GM18499 (cell line): ENCODE results near the gene HIPK2.
"Not testable (repeated sequence)": the region's sequence is repeated elsewhere in the genome, so short reads cannot be mapped to it uniquely, and the experiment has no call there.

Experiments used
- ATAC-seq: cut with Tn5 transposase; IDR thresholded peaks from one replicate; pipeline ENCODE4 v1.9.1; 2021; ENCODE audit warnings: moderate number of reproducible peaks; ENCODE audit not compliant: insufficient read depth, unreplicated experiment

Gene HIPK2

DNA sequence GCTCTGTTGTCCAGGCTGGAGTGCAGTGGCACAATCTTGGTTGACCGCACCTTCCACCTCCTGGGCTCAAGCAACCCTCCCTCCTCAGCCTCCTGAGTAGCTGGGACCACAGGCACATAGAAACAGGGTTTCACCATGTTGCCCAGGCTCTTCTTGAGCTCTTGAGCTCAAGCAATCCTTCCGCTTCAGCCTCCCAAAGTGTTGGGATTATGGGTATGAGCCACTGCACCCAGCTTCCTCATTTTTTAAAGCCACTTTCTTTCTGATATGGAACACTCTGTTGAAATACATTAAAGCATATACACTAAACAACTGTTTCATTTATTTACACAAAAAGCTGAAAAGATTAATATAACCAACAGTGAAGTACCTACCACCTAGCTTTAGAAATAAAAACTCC, 137.1 kb downstream of the HIPK2 start:
- ATAC-seq, result no peak

DNA sequence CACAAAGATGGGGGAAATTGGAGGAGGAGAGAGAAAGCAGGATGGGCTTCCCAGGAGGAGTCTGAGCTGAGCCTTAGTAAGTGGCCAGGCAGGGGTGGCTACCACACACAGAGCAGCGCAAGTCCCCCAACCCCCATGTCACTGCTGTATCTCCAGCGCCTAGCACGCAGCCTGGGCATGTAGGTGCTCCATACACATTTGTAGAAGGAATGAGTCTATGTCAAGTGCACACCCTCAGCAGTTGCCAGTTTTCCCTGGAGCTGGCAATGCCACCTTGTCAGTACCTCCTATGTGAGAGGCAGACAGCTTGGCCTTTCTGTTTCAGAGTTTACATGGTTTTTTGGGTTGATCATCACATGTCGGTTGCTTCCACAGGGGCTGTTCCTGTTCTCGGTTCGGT, 138.2 kb downstream of the HIPK2 start:
- ATAC-seq, result no peak

DNA sequence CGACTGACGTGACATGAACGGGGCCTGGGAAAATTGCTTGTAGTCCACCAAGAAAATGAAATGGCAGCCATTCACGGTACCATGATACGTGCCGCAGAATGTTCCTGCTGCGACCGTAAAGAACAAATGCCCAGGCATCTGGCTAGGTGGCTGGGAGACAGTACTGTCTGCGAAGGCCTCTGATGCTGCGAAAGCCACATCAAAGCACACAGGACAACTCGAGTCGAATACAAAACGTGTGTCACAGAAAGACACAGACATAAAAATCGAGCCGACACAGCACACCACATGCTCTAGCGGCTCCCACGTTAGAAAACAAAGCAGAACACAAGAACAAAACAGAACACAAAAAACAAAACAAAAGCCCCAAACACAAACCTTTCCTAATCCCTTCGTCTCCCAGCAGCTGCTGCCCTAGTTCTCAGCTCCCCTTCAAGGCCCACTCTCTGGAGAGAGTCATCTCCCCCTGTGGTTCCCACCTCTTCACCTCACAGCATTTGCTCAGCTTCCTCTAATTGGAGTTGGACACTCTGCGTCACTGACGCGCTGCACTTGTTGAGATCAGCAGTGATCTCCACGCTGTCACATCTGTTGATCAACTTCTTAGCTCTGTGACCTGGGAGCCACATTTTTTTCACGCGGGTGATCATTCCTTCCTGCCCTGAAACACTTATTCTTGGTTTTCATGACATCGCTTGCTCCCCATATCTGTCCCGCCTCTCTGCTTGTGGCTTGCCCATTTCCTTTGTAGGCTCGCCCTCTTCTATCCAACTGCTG, 142.1 kb downstream of the HIPK2 start:
- no peak for ATAC-seq

DNA sequence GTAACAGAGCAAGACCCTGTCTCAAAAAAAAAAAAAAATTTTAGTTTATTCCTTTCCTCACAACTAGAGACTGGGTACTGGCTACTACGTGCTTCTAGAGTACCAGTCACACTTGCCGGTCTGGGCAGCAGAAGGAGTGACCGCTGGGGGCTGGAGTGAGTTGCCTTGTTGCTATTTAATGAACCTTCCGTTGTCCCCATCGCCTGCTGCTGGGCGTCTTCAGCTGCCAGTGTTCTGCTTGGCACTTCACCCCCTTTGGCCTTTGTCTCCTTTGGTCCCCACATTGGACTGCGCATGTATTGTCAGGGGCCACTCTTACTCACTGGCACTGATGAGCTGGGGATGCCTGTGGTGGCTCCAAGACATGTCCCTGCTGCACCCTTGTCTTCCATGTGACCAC, 143.7 kb downstream of the HIPK2 start:
- ATAC-seq, result no peak

DNA sequence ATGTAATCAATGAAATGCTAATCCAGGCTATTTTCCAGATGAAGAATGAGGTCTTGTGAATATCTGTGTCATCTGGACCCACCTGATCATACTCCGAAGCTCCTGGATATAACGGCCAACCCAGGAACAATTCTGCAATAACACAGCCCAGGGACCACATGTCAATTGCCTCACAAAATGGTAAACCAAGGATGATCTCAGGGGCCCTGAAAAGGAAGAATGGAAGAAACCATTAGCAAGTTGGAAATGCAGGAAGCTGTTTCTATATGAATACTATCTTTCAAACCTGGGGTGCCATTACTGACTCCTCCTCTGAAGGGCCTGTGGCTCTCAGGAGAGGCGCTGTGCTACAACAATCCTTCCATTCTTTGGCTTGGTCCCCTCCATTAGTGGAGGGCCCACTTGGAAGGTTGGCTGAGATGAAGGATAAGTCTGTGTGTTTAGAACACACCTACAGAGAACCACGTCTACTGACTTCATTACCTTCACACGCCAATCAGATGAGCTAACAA, 146.2 kb downstream of the HIPK2 start:
- no peak for ATAC-seq

DNA sequence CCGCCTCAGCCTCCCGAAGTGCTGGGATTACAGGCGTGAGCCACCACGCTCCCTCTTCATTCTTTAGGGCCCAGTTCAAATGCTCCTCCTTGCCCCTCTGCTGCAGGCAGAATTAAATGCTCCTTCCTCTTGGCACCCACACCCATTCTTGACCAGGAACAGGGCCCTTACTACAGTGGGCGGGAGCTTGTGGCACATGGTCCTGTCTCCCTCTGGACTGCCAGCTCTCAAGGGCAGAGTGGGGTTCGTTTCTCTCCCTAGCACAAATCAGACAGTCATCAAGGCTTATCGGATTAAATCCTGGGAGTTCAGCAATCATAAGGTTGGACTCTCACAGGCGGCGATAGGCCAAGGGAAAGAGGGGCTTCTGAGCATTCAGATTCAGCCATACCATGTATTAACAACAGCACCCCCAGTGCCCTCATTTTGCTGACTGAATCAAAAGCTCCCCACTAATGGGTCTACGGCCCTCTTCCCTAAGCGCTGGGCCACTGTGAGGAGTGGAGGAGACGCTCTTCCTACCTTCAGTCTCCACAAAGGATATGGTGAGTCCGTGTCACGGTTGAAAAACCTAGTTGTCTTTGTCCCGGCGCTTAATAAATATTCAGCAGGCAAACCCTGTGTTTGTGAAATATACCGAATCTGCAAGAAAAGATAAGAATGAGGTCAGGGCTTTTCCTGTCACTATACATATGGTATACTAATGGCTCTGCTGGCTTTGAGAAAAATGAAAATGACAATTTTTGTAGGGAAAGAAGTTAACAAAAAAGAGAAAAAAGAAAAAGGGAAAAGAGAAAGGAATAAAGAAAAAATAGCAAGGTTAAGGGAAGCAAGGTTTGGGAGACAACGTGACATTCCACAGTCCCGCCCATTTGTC, 146.9 kb downstream of the HIPK2 start:
- ATAC-seq, result no peak

DNA sequence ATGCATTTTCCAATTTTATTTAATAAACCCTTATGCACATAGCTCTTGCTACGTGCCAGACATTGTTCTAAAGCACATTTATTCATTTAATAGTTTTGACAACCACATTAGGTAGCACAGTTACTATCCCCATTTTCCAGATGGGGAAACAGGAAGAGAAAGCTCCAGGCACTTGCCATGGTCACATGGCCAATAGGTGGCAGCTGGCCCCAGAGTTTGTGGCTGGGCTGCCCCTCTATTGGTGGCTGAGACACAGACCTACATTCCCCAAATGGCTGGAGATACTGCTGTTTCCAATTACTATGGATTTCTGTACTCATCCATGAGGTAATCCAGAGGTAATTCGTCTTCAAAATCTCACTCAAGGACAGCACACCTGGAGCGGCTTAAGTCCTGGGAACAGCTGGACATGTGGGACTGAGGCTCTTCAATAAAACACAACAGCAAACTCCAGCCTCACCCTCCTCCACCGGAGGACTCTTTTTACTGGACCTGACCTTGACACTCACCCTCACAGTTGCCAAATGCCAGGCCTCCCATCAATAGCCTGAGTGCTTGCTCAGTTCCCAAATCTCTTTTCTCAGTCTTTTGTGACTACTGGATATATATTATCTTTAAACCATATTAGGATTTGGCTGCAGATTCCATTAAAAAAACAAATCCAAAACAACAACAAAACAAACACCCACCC, 148.3 kb downstream of the HIPK2 start:
- no peak for ATAC-seq

DNA sequence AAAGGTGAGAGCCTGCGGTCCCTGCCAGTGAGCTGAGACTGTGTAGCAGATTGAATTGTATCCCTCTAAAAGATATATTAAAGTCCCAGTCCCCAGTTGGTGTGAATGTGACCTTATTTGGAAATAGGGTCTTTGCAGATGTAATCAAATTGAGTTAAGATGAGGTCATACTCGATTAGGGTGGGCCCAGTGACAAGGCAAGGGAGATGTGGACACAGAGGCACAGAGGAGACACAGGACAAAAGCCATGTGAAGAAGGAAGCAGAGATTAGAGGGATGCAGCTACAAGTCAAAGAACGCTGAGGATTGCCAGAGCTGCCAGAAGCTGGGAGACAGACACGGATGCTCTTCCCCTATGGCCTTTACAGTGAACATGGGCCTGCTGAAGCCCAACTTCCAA, 150.0 kb downstream of the HIPK2 start:
- no peak for ATAC-seq

DNA sequence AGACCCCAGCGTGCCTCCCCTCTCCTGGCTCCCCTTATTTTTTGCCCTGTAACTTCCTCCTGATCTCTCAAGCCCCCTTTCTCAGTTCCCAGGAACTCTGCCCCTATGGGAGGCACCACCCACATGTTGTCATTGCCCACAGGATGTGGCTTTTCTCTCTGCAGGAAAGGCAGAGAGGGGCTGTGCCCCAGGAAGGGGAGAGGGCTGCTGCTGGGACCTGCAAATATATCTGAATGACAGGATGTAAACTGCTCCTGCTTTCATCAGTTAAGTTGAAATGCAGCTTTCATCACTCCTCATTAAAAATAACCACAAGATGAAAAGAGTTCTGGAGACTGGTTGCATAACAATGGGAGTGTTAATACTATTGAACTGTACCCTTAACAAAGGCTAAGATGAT, 151.0 kb downstream of the HIPK2 start:
- ATAC-seq, result no peak

DNA sequence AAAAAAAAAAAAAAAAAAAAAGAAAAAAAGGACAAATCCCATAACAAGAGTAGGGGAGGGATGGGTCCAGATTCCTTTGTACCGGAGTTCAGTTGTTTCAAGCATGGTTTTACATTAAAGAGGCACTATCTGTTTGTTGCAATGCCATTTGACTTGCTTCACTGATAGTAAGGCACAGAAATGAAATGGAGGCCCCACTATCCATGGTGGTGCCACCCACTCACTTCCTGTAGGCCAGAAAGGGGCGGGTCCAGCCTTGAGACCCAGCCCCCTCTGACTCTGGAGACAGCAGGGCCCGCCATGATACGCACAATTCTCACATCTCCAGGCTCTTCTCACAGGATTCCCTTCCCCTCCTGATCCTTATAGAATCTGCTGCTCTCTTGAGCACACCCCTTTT, 154.3 kb downstream of the HIPK2 start:
- no peak for ATAC-seq

DNA sequence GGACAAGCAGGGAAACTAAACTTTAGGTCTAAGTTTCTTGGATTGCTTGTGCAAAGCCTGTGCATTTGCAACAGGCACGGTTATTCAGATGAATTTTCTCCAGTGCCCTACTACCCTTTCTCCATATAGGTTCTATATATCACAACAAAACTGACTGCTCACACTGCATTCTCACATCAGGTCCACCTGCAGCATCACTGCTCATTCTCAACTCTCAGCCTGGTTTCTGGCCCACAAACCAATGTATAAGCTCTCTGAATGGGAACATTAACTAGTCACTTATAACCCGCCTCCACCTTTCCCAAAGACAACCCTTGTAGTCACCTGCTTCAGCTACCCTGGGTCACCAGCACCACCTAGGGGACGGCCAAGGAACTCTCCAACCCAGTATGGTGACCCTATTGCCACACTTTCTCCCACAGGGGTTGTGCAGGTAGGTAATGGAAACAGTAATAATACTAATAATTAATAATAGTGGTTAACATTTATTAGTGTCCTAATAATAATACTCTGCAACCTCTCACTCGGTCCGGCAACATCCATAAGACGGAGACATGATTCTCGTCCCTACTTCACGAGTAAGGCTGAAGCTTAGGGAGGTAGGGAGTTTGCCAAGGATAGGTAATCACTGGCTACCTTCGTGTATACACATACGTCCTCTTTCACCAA, 157.0 kb downstream of the HIPK2 start:
- ATAC-seq, result no peak

DNA sequence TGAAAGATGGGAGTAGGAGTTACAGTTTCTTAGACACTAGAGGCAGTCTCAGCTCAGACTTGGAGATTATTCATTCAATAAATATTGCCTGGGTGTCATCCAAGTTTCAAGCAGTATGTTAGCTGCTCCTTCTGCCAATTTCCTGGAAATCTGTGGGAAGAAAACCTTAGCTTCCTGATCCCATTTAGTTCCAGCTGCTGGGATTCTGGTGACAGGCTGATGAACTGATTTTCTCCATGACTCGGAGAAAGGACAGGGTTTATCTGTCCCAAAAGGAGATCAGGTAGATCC, 158.5 kb downstream of the HIPK2 start:
- no peak for ATAC-seq

DNA sequence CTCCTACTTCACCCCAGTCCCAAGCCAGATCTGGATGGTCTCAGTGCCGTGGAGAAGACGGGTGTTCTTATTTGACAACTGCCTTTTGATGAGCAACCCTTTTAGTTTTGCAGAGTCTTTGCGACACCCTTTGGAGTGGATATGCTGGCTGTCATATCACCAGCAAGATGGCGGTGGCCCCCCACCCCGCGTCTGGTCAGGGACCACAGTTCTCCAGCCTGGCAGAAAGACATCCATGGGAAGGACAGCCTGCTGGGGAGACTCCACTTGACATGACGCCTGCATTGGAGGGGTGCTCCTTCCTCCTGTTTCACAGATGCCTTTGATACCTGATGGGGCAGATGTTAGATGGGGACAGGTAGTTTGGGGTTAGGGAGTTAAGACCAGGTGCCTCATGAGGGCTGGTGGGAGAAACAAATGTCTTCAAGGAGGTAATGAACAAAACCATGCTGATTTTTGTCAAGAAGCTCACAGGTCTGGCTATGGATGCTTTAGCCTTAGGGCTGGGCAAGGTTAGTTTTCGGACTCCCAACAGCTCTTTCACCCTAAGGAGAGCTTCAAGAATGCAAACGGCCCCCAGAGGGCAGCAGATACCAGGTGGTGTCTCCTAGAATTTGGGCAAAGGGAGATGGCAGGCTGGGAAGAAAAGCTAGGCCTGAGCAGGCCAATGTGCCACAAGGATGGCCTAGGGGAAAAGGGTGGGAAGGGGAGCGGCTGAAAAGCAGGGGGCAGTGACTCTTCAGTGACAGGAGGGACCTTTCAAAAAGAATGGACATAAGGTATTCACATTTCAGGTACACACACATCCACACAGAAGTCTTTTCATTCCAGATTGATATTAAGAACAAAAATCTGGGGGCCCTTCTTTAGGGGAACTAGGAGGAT, 159.1 kb downstream of the HIPK2 start:
- ATAC-seq, result no peak

DNA sequence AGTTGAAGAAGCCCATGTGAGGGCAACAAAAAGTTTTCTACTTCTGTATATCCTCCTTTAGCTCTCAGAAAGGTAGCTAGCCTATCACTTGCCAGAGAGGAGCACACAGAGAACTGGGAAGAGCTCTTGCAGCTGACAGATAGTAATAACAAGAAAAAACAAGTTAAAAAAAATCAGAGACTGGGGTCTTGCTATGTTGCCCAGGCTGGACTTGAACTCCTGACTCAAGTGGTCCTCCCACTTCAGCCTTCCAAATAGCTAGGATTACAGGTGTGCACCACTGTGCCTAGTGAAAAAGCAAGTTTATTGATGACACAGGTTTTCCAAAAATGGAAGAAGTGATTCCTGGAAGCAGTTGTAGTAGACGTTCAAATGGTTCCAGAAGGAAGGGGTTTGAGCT, 160.7 kb downstream of the HIPK2 start:
- no peak for ATAC-seq

DNA sequence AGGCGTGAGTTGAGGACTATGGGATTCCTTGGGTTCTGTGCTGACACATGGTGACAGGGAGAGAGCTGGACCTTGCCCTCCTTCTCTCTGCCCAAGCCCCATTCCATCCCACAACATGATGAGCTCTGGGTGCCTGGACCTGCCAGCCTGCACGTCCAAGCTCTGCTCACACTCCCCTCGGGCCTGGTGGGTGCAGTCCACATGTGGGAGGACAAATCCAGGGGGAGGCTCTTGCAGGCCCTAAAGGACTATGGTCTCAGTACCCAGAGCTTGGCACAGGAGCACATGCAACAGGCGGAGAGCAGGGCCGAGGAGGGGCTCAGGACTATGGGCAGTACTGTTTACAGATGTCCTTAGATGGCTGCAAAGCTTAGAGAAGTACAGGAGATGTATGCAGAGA, 162.9 kb downstream of the HIPK2 start:
- ATAC-seq, result no peak

DNA sequence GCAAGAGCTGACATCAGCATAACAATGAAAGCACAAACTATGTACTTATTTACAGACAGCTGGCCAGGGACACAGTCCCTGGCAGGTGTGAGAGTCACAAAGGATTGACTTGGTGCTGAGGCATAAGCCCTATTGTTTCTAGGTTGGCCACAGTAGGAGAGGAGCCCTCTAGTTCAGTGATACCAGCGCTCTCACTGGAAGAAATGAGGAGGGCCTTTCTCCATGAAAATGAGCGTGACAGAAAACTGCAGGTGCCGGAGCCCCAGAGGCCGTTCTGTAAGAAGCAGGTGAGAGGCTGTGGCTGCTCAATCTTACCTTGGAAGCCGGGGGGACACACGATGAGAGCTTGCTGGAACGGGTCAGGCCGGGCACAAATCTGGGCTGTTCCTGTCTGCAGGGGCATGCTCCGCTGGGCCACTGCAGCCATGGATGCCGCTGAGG, 163.8 kb downstream of the HIPK2 start:
- ATAC-seq, result no peak

DNA sequence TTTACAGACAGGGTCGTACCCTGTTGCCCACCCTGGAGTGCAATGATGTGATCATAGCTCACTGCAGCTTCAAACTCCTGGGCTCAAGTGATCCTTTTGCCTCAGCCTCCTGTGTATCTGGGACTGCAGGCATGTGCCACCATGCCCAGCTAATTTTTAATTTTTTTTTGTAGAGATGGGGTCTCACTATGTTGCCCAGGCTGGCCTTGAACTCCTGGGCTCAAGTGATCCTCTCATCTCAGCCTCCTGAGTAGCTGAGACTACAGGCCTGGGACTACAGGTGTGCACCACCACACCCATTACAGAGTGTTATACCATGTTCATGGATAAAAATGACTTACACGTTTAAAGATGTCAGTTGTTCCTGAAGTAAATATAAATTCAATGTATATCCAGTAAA, 166.2 kb downstream of the HIPK2 start:
- not testable (repeated sequence) for ATAC-seq

DNA sequence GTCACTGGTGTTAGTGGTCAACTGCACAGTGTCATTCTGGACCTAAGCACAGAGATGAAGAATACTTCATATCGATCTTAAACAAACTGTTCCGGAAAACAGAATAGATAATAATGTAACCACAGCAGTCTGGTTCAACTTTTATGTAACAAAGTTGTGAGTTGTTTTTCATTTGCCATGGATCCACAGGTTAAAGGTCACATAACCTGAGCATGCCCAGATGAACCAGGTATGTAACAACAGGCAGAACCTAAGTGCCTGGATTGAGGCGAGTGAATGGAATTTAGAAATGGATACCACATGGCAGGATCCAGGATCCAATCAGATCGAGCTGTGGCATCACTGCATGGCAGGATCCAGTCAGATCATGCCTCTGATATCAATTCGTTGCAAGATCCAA, 167.2 kb downstream of the HIPK2 start:
- no peak for ATAC-seq

DNA sequence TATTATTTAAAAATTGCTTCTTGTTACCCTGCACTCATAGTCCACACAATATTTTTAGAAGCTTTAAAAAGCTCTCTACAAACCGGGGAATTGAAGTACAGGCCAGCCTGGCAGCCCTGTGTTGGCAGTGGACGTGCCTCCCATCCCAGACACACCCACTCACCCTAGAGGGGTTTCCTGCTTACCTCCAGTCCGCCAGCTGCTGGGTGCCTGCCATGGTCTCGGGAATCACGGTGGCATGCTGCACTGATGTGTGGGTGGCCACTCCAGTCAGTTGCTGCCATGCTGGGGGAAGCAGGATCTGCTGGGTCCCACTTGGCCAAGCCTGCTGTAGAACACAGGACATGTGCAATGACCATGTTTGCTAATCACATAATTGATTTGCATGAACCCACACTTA, 173.9 kb downstream of the HIPK2 start:
- no peak for ATAC-seq

DNA sequence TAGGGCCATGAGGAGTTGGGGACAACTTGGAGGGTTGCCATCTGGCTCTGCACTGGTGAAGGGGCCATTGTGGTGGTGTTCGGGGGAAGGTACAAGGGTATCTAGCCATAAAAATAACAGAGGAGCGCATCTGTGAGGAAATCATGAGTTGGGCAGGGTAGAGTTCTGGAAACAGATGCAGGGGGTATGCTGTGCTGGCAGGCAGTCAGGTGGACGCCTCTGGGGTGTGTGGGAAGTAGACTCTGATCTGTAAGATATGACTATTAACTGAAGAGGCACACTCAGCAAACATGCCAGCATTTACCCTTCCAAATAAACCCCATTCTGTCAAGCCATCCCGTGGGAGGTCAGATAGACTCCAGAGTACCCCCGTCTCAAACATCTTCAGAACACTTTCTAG, 174.5 kb downstream of the HIPK2 start:
- ATAC-seq, result no peak
